NT2/D1 (cell line): Measurements from ENCODE around the gene EPS15.

Experiments used
- SUZ12 ChIP-seq: IDR thresholded peaks from 2 replicates; pipeline ENCODE4 v1.6.1; 2011; ENCODE audit not compliant: insufficient read length, insufficient read depth; ENCODE audit errors: extremely low read depth
- YY1 ChIP-seq: IDR thresholded peaks from 2 replicates; pipeline ENCODE4 v1.6.1; 2011; ENCODE audit not compliant: insufficient read length, insufficient read depth

GRCh38 chr1:51488372-51489050 lies 30.6 kb downstream of the EPS15 start:
- TF ChIP-seq YY1, result no peak
- TF ChIP-seq SUZ12, result no peak
